Hepatocyte (in vitro differentiated cells): ENCODE measurements around the gene UCP2. TPM values are rescaled to one million over a fixed set of nuclear protein-coding genes. Genes with fewer than 3 reads are reported as not detected.

ENCODE experiments used
- DNase-seq: peaks from one replicate; pipeline ENCODE4 v3.0.0-alpha.2; 2016; ENCODE audit warnings: low spot score
- H2AFZ ChIP-seq: fragments of 200-600 bp; sonication (generic); 2 replicates; pipeline ENCODE4 v1.6.0; 2016; ENCODE audit warnings: antibody characterized with exemption, mild to moderate bottlenecking
- H3K27ac ChIP-seq: fragments of 200-600 bp; sonication (generic); 2 replicates; pipeline ENCODE4 v1.5.1; 2016; ENCODE audit warnings: mild to moderate bottlenecking
- H3K27me3 ChIP-seq: fragments of 200-600 bp; sonication (generic); 2 replicates; pipeline ENCODE4 v1.6.1; 2016
- H3K36me3 ChIP-seq: fragments of 200-600 bp; sonication (generic); replicated peaks from 2 replicates; pipeline ENCODE4 v1.5.1; 2016; ENCODE audit warnings: low read depth; ENCODE audit not compliant: insufficient read depth
- H3K4me1 ChIP-seq: fragments of 200-600 bp; sonication (generic); 2 replicates; pipeline ENCODE4 v1.5.1; 2016; ENCODE audit warnings: mild to moderate bottlenecking, moderate library complexity; ENCODE audit not compliant: insufficient read depth
- H3K4me2 ChIP-seq: fragments of 200-600 bp; sonication (generic); 2 replicates; pipeline ENCODE4 v1.6.0; 2016
- H3K4me3 ChIP-seq: fragments of 200-600 bp; sonication (generic); 2 replicates; pipeline ENCODE4 v1.5.1; 2016; ENCODE audit warnings: mild to moderate bottlenecking
- H3K79me2 ChIP-seq: fragments of 200-600 bp; sonication (generic); 2 replicates; pipeline ENCODE4 v1.6.0; 2017; ENCODE audit warnings: mild to moderate bottlenecking
- H3K9me2 ChIP-seq: fragments of 200-600 bp; sonication (generic); replicated peaks from 2 replicates; pipeline ENCODE4 v1.6.0; 2017; ENCODE audit warnings: mild to moderate bottlenecking; ENCODE audit not compliant: insufficient read depth
- H3K9me3 ChIP-seq: fragments of 200-600 bp; sonication (generic); 2 replicates; pipeline ENCODE4 v1.5.1; 2016; ENCODE audit warnings: low read depth, mild to moderate bottlenecking
- H4K20me1 ChIP-seq: fragments of 200-600 bp; sonication (generic); 2 replicates; pipeline ENCODE4 v1.6.0; 2016; ENCODE audit warnings: mild to moderate bottlenecking; ENCODE audit not compliant: insufficient read depth, poor library complexity, severe bottlenecking
- CTCF ChIP-seq: fragments of 200-600 bp; sonication (generic); IDR thresholded peaks from 2 replicates; pipeline ENCODE4 v1.5.1; 2016; ENCODE audit warnings: antibody characterized with exemption, mild to moderate bottlenecking; ENCODE audit not compliant: poor library complexity
- EZH2 ChIP-seq: fragments of 200-600 bp; sonication (generic); IDR thresholded peaks from 2 replicates; pipeline ENCODE4 v1.6.1; 2016; ENCODE audit warnings: antibody characterized with exemption, mild to moderate bottlenecking, borderline replicate concordance
- EZH2phosphoT487 ChIP-seq: fragments of 200-600 bp; sonication (generic); IDR thresholded peaks from one replicate; pipeline ENCODE4 v1.6.1; 2018; ENCODE audit warnings: antibody characterized with exemption, mild to moderate bottlenecking, low read depth, moderate library complexity; ENCODE audit not compliant: unreplicated experiment, severe bottlenecking
- WGBS: methylation state at CpG from one replicate; pipeline ENCODE4 v1.1.6; 2016; ENCODE audit warnings: low lambda C conversion rate; ENCODE audit errors: missing lambda C conversion rate; 5-methylcytosine and 5-hydroxymethylcytosine counted together
- polyA plus RNA-seq: library from polyadenylated mRNA; unstranded; fragments of >200 nt; fragmentation: Nextera tagmentation; extraction: Ambion mirVana; gene quantifications from 2 replicates; pipeline ENCODE4 v1.2.1, GENCODE V29; 2016
- total RNA-seq: library from RNA; depleted of rRNA; stranded (reverse); fragments of >200 nt; gene quantifications from 2 replicates; pipeline ENCODE4 v1.2.3, GENCODE V29; 2014

The UCP2 gene
- total and polyA plus RNA-seq, 2 experiments from 2014 or later = 8.0 to 34.9 TPM

- H3K27ac ChIP-seq = no peak overlapping the region
- no peaks in the 10 kb centered on the region for H3K36me3 ChIP-seq
- no peak for DNase-seq
- no peak overlapping the region for H3K4me2 ChIP-seq
- 81% methylated on average over 13 of the region's 13 CpGs for WGBS
- H3K4me3 ChIP-seq = no peak overlapping the region
- H3K79me2 ChIP-seq = no peaks in the 10 kb centered on the region
- no peaks in the 10 kb centered on the region for H3K9me2 ChIP-seq
- H3K9me3 ChIP-seq = no peaks in the 10 kb centered on the region
- TF ChIP-seq CTCF (no peak), EZH2 (no peak), EZH2phosphoT487 (no peak)
- no peaks in the 10 kb centered on the region for H4K20me1 ChIP-seq
- H3K4me1 ChIP-seq = no peaks in the 10 kb centered on the region
- H3K27me3 ChIP-seq = no peaks in the 10 kb centered on the region
- H2AFZ ChIP-seq = no peak overlapping the region
These were observed 12.4 kb downstream of the UCP2 start for GRCh38 chr11:73969991-73970800.

GRCh38 chr11:73969091-73969490, 13.6 kb downstream of the UCP2 start:
- Histone ChIP-seq H3K4me2 (no peak overlapping the region), H3K9me3 (no peaks in the 10 kb centered on the region), H4K20me1 (no peaks in the 10 kb centered on the region), H3K27me3 (no peaks in the 10 kb centered on the region), H3K9me2 (no peaks in the 10 kb centered on the region), H3K79me2 (no peaks in the 10 kb centered on the region), H3K36me3 (no peaks in the 10 kb centered on the region), H2AFZ (no peak overlapping the region), H3K4me1 (no peaks in the 10 kb centered on the region), H3K4me3 (no peak overlapping the region), H3K27ac (no peak overlapping the region)
- no peak for TF ChIP-seq EZH2
- TF ChIP-seq CTCF = no peak
- no peak for TF ChIP-seq EZH2phosphoT487
- WGBS = 88% methylated on average over 2 of the region's 2 CpGs
- DNase-seq = no peak

GRCh38 chr11:73968356-73968966, 14.2 kb downstream of the UCP2 start:
- no peaks in the 10 kb centered on the region for H3K36me3 ChIP-seq
- WGBS = 83% methylated on average over 15 of the region's 15 CpGs
- no peak overlapping the region for H3K4me2 ChIP-seq

More at GRCh38 chr11:73968356-73968966, 14.2 kb downstream of the UCP2 start:
- DNase-seq = no peak
- no peak overlapping the region for H3K27ac ChIP-seq
- H3K4me3 ChIP-seq = no peak overlapping the region
- H3K27me3 ChIP-seq = no peaks in the 10 kb centered on the region
- TF ChIP-seq CTCF = no peak
- no peaks in the 10 kb centered on the region for H4K20me1 ChIP-seq
- no peak overlapping the region for H2AFZ ChIP-seq
- H3K9me2 ChIP-seq = no peaks in the 10 kb centered on the region
- no peaks in the 10 kb centered on the region for H3K79me2 ChIP-seq
- no peaks in the 10 kb centered on the region for H3K9me3 ChIP-seq
- H3K4me1 ChIP-seq = no peaks in the 10 kb centered on the region
